GM18511 (cell line): ENCODE measurements around the gene TEX38.
"Not testable (repeated sequence)": the region's sequence is repeated elsewhere in the genome, so short reads cannot be mapped to it uniquely, and the experiment has no call there.

Source experiments
- ATAC-seq: cut with Tn5 transposase; IDR thresholded peaks from one replicate; pipeline ENCODE4 v1.9.1; 2021; ENCODE audit warnings: mild to moderate bottlenecking, moderate library complexity; ENCODE audit not compliant: unreplicated experiment

Gene TEX38

GRCh38 chr1:46654698-46655097 is 17.0 kb upstream of the TEX38 start:
- not testable (repeated sequence) for ATAC-seq

- ATAC-seq: no peak
Observed at GRCh38 chr1:46655848-46656247, 15.8 kb upstream of the TEX38 start.

GRCh38 chr1:46656643-46657042 is 15.0 kb upstream of the TEX38 start:
- no peak for ATAC-seq

- ATAC-seq: no peak
Observed at GRCh38 chr1:46657775-46658174, 13.9 kb upstream of the TEX38 start.

GRCh38 chr1:46659307-46659870 is 12.3 kb upstream of the TEX38 start:
- no peak for ATAC-seq

- peak; percentile 66 for ATAC-seq
Observed at GRCh38 chr1:46660116-46660515, 11.5 kb upstream of the TEX38 start.

GRCh38 chr1:46662919-46663318 is 8.7 kb upstream of the TEX38 start:
- ATAC-seq: not testable (repeated sequence)

- no peak for ATAC-seq
Observed at GRCh38 chr1:46665983-46666382, 5.7 kb upstream of the TEX38 start.

GRCh38 chr1:46667782-46668760 is 3.6 kb upstream of the TEX38 start, which contains the start of gene ATPAF1:
Gene ATPAF1, minus strand, starts transcription at chr1:46668364. Its CDS starts 42 bp downstream, at chr1:46668322.
- peak; percentile 84 for ATAC-seq

- no peak for ATAC-seq
Observed at GRCh38 chr1:46670134-46670533, 1.5 kb upstream of the TEX38 start.

- no peak for ATAC-seq
Observed at GRCh38 chr1:46672696-46673095, 1.0 kb downstream of the TEX38 start.

- ATAC-seq: no peak
Observed at GRCh38 chr1:46673749-46674182, 2.1 kb downstream of the TEX38 start.

GRCh38 chr1:46675549-46676314 is 4.1 kb downstream of the TEX38 start:
- ATAC-seq: peak; percentile 76

- no peak for ATAC-seq
Observed at GRCh38 chr1:46676531-46676930, 4.9 kb downstream of the TEX38 start.

GRCh38 chr1:46677339-46677738 is 5.7 kb downstream of the TEX38 start:
- no peak for ATAC-seq

- no peak for ATAC-seq
Observed at GRCh38 chr1:46679789-46680573, 8.3 kb downstream of the TEX38 start.

- ATAC-seq: no peak
Observed at GRCh38 chr1:46681333-46682034, 9.8 kb downstream of the TEX38 start.

GRCh38 chr1:46682064-46682463 is 10.4 kb downstream of the TEX38 start:
- ATAC-seq: no peak

GRCh38 chr1:46684670-46685069 is 13.0 kb downstream of the TEX38 start:
- no peak for ATAC-seq

GRCh38 chr1:46686255-46686654 is 14.6 kb downstream of the TEX38 start:
- no peak for ATAC-seq
